Testis (tissue), 2 donors: ENCODE data around the gene SYNPO.

Experiments
- CTCF ChIP-seq, 3 experiments: fragments of 450-650 bp in 2 of 3; fragments of 200-600 bp in 1 of 3; sonication (generic) in 1 of 3; IDR thresholded peaks; one replicate each; pipeline ENCODE4 v1.5.1; 2016 to 2019; ENCODE audit warnings: antibody characterized with exemption in 3 of 3, mild to moderate bottlenecking in 2 of 3, moderate library complexity in 1 of 3
- POLR2A ChIP-seq: fragments of 450-650 bp; IDR thresholded peaks from one replicate; pipeline ENCODE4 v1.6.1; 2017; ENCODE audit warnings: antibody characterized with exemption, mild to moderate bottlenecking, moderate library complexity

- TF ChIP-seq POLR2A (no peak), CTCF (IDR thresholded peaks at IDR 0.05) (no peak)
Observed at GRCh38 chr5:150627731-150628545, 12.5 kb upstream of the SYNPO start.
